Activated CD4-positive, CD25-positive, alpha-beta regulatory T cell treated with anti-CD3 and anti-CD28 coated beads, Interleukin-2, amount 50 U/mL, for 24 hours (primary cell): Measurements from ENCODE around the gene ZNF319.

Experiments used
- ATAC-seq, 2 donors: fragments of 150-1000 bp; cut with Tn5 transposase; one replicate each; pipeline ENCODE4 v1.10.0; 2021; ENCODE audit warnings: mild to moderate bottlenecking in 1 of 2, moderate library complexity in 1 of 2

The ZNF319 gene

GRCh38 chr16:57951204-57951960 lies 49.1 kb downstream of the ZNF319 start:
- ATAC-seq, result no peak

DNA sequence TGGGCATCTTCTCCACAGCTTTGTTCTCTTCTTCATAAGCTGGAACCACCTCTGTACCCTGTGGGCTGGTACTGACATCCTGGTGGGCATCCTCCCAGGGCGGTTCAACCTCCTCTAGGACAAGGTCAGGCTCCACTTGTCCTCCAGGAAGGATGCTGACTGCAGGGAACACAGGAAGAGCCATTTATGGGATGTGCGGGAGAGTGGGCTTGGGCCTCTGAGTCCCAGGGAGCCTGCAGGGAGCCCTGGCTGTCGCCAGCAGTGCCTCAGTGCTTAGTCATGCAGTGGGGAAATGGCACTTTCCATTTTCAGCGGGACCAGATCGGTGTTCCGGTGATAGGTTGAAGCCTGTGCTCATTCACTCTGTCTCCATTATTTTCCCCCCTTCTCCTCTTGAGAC lies 50.1 kb downstream of the ZNF319 start:
- ATAC-seq, result no peak

GRCh38 chr16:57949595-57950238 lies 50.8 kb downstream of the ZNF319 start:
- ATAC-seq, result no peak

DNA sequence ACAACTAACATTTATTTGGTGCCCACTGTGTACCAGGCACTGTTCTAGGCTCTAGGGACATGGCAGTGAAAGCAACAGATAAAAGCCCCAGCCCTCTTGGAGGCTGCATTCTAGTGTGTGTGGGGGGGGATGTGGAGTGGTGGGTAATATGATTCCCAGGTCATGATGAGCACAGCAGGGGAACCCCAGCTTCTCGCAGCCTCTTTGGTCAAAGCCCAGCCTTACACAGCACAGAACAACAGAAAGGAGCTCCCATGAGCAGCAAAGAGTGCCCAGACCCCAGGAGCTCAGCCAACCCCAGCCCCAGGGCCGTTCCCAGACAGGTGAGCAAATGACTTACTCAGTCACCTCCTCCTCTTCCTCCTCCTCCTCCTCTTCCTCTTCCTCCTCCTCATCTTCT lies 51.5 kb downstream of the ZNF319 start:
- no peak for ATAC-seq

DNA sequence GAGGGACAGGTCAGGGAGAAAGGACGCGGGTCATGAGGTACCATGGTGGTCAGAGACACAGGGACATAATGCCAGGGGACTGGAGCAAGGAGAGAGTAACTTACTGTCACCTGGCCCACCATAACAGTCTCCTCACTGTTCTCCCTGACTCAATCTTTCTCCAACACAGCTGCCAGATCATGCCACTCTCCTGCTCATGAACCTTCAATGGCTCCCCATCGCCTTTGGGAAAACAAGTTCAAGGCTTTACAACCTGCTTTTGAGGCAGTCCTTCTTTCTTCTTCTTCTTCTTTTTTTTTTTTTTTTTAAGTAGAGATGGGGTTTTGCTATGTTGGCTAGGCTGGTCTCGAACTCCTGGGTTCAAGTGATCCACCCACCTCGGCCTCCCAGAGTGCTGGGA lies 52.4 kb downstream of the ZNF319 start:
- no peak for ATAC-seq

DNA sequence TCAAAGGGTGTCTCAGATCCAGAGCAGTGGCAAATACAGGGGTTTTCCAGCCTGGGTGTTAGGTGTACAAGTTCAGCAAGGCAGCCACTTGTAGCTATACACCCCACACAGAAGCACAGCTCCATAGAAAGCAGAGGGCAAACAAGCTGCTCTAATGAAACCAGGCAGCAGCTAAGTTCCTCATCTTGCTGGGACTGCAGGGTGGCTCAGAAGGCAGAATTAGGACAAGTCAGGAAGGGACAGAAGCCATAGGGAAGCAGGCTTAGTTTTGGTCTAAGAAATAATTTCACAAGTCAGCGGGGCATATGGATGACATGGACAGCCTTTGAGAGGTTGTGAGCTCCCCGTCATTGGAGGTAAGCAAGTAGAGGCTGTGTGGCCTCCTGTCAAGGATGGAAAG lies 53.2 kb downstream of the ZNF319 start:
- ATAC-seq, result no peak

DNA sequence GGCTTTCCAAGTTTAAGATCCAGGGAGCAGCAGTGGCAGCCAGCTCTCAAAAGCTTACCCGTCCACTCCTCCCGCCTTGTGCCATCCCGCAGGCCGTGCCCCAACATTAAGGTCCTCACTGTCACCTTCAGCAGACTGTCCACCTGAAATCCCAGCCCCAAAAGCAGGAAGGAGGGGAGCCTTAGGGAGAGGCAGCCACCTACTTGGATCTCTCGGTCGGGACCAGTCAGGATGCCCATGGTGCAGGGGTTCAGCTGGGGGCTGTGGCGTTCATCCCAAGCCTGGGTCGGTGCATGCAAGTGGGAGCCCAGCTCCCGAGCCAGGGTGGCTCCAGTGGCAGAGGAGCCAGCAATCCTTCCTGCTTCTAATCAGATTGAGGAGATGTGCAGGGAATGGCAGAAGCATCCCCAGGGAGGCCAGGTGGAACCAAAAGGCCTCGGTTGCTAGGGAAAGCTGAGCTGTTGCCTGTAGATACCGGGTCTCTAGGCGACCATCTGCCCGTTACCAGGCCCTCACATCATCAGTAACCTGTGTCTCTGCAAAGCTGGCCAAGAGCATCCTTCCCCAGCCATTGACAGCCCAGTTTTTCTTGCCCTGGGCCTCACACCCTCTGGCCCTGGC lies 54.2 kb downstream of the ZNF319 start:
- no peak for ATAC-seq

DNA sequence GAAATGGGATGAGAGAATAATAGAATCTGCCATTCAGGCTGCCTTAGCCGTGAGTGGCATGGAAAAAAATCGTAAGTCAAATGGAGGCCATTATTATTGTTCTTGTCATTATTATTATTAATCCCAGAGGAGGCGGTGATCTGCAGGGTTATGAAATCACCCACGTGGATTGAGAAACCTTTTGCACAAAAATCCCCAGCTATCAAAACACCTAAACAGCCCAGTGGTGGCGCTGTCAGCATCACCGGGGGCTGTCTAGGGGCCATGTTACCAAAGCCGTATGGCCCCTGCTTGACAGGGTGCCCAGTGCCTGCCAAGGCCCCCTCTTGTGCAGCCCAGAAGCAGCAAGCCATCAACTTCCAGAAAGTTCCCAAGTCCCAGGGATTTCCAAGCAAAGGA lies 54.7 kb downstream of the ZNF319 start:
- no peak for ATAC-seq

- ATAC-seq, result no peak
Observed at GRCh38 chr16:57944970-57945739, 55.3 kb downstream of the ZNF319 start.
